Psoas muscle (tissue), 8 donors: ENCODE measurements around the gene GRIP1. TPM values are rescaled to one million over a fixed set of nuclear protein-coding genes. Genes with fewer than 3 reads are reported as not detected.

ENCODE experiments used
- ATAC-seq, 4 donors: fragments of 200-7000 bp; cut with Tn5 transposase; one replicate each; pipeline ENCODE4 v1.9.1; 2020; ENCODE audit warnings: moderate library complexity in 3 of 4, mild to moderate bottlenecking in 2 of 4
- DNase-seq, 2 donors: peaks; one replicate each; pipeline ENCODE4 v3.0.0-alpha.2; 2020
- H3K27ac ChIP-seq: fragments of 200-600 bp; one replicate; pipeline ENCODE4 v1.8.0; 2022
- H3K27me3 ChIP-seq, 3 donors: fragments of 200-600 bp in 1 of 3; one replicate each; pipeline versions ENCODE4 v1.6.1 to v1.8.0; 2013 to 2022; ENCODE audit warnings: low read length in 2 of 3, mild to moderate bottlenecking in 2 of 3, moderate library complexity in 1 of 3; ENCODE audit not compliant: insufficient read depth in 3 of 3
- H3K36me3 ChIP-seq, 2 donors: fragments of 200-600 bp in 1 of 2; one replicate each; pipeline versions ENCODE4 v1.6.1 to v1.8.0; 2013 to 2022; ENCODE audit warnings: low read depth in 1 of 2, mild to moderate bottlenecking in 1 of 2, moderate library complexity in 1 of 2; ENCODE audit not compliant: insufficient read depth in 1 of 2
- H3K4me1 ChIP-seq: fragments of 200-600 bp; one replicate; pipeline ENCODE4 v1.8.0; 2022
- H3K4me3 ChIP-seq: fragments of 200-600 bp; one replicate; pipeline ENCODE4 v1.8.0; 2022; ENCODE audit warnings: mild to moderate bottlenecking
- H3K9me3 ChIP-seq: fragments of 200-600 bp; one replicate; pipeline ENCODE4 v1.8.0; 2022
- CTCF ChIP-seq: fragments of 200-600 bp; IDR thresholded peaks from one replicate; pipeline ENCODE4 v1.8.0; 2022; ENCODE audit warnings: antibody characterized with exemption
- WGBS, 3 donors: extraction: QIAGEN DNeasy Blood & Tissue Kit; methylation state at CpG; one replicate each; pipeline versions ENCODE4 v1.1.6 to v1.1.7; 2013; 5-methylcytosine and 5-hydroxymethylcytosine counted together
- intact Hi-C, 2 donors: fragments of 100-400 bp; cut with DNase I; formaldehyde crosslinking; loops; one replicate each; pipeline versions ENCODE4 v1.11.0 to v1.14.2; 2022
- polyA plus RNA-seq, 3 donors: library from polyadenylated mRNA; stranded (reverse); fragments of 200-250 nt; gene quantifications; one replicate each; pipeline ENCODE4 v1.2.3, GENCODE V29; 2013
- total RNA-seq, 4 donors: library from RNA; stranded (reverse); fragmentation: NEBNext Ultra II Directional in 2 of 4; extraction: Animal tissue kit (Norgen Biotek cat#: 25700) in 2 of 4; gene quantifications; one replicate each; pipeline versions ENCODE4 v1.2.1 to v1.2.4, GENCODE V29; 2021 to 2023
- donor health status: healthy with polysubstance abuse.
- donor health status: DM: no; HTN: no; CAD: no; lungs with moderate emphysema.
- donor health status: Bipolar disorder and iron deficiency.
- donor health status: healthy.
- donor health status: DM: yes; HTN: yes; CAD: no.
- donor health status: DM: no; HTN: no; CAD: no.
- donor health status: DM: no; HTN: no; CAD: no.
- donor health status: DM: yes; HTN: yes; CAD: no.

Gene GRIP1
- total and polyA plus RNA-seq, 7 donors, result 0.05 to 4.1 (median 1.6) TPM

- Histone ChIP-seq H3K9me3 (no peaks in the 10 kb centered on the region), H3K36me3 (no peaks in the 10 kb centered on the region), H3K4me1 (no peaks in the 10 kb centered on the region), H3K27me3 (no peaks in the 10 kb centered on the region), H3K27ac (no peak overlapping the region), H3K4me3 (no peak overlapping the region)
- no peak for DNase-seq
- WGBS, 3 donors, result 38 to 52% (median 44%) methylated on average over 5 of the region's 5 CpGs
- no peak for TF ChIP-seq CTCF
- ATAC-seq, result no peak
- intact Hi-C loops, result loop anchor here (5.0 to 10.0 kb wide), 2 partner anchors 162 to 420 kb away; no protein-coding TSS in a partner anchor
These were observed 16.1 kb upstream of the GRIP1 start for GRCh38 chr12:66694666-66695613.

GRCh38 chr12:66693901-66694513 is 15.1 kb upstream of the GRIP1 start:
- no peak for DNase-seq
- WGBS, 3 donors, result 0 to 2% (median 0%) methylated on average over 1 of the region's 1 CpG
- peak; percentile 47 for TF ChIP-seq CTCF

GRCh38 chr12:66692986-66693385 is 14.1 kb upstream of the GRIP1 start:
- H3K27me3 ChIP-seq, result no peaks in the 10 kb centered on the region
- no peaks in the 10 kb centered on the region for H3K9me3 ChIP-seq
- WGBS, 3 donors, result 69 to 87% (median 71%) methylated on average over 4 of the region's 4 CpGs
- no peak for DNase-seq
- no peaks in the 10 kb centered on the region for H3K36me3 ChIP-seq
- TF ChIP-seq CTCF, result no peak
- H3K4me1 ChIP-seq, result no peaks in the 10 kb centered on the region
- no peak overlapping the region for H3K4me3 ChIP-seq
- intact Hi-C loops, result loop anchor here (5.0 to 10.0 kb wide), 2 partner anchors 164 to 418 kb away; no protein-coding TSS in a partner anchor
- no peak overlapping the region for H3K27ac ChIP-seq
- ATAC-seq, result no peak

More at GRCh38 chr12:66693901-66694513, 15.1 kb upstream of the GRIP1 start:
- Histone ChIP-seq H3K4me3 (no peak overlapping the region), H3K4me1 (no peaks in the 10 kb centered on the region), H3K36me3 (no peaks in the 10 kb centered on the region), H3K9me3 (no peaks in the 10 kb centered on the region), H3K27ac (no peak overlapping the region), H3K27me3 (no peaks in the 10 kb centered on the region)
- intact Hi-C loops, result loop anchor here (5.0 to 10.0 kb wide), 2 partner anchors 163 to 419 kb away; no protein-coding TSS in a partner anchor
- ATAC-seq, result peak in 3 of 4 donors; percentile 43 to 78 (median 57)

GRCh38 chr12:66692170-66692569 is 13.3 kb upstream of the GRIP1 start:
- no peaks in the 10 kb centered on the region for H3K9me3 ChIP-seq
- no peak overlapping the region for H3K4me3 ChIP-seq
- DNase-seq (no peak), ATAC-seq (no peak)
- H3K27ac ChIP-seq, result no peak overlapping the region
- WGBS, 3 donors, result 52 to 77% (median 58%) methylated on average over 1 of the region's 1 CpG
- no peaks in the 10 kb centered on the region for H3K4me1 ChIP-seq
- H3K36me3 ChIP-seq, result no peaks in the 10 kb centered on the region
- intact Hi-C loops, result loop anchor here (5.0 to 10.0 kb wide), 2 partner anchors 165 to 417 kb away; no protein-coding TSS in a partner anchor
- no peaks in the 10 kb centered on the region for H3K27me3 ChIP-seq
- TF ChIP-seq CTCF, result no peak
